ENCODE measurements around the gene TDRD10. TPM values are rescaled to one million over a fixed set of nuclear protein-coding genes. Genes with fewer than 3 reads are reported as not detected.
"Not testable (repeated sequence)": the region's sequence is repeated elsewhere in the genome, so short reads cannot be mapped to it uniquely, and the experiment has no call there.

TDRD10 gene
- total RNA-seq, 4 donors from 2014 or later, result 2.3 to 5.0 (median 4.3) TPM

DNA sequence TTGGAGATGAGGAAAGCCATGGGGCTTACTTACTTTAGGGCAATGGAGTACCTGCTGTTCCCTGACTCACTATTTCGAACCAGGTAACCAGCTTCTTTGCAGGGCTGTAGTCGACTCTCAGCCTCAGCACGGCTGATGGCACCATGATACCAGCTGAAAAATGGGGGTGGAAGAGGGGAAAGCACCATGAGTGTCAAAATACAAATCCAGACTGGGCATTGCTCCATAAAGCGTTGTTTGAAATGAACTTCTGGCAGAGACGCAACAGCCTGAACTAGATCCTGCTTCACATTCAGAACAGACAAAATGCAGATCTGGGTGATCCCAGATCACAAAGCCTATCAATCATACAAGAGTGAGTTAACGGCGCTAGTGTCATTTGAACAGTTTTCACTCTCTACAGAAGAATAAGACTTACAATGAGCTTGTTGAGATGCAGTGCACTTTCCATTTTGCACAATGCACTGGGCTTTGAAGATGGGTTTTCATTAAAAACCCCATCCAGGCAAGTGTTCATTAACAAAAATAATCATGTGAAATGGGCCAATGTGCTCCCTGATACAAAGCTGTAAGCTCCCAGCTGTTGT is 16.0 kb upstream of the TDRD10 start:
- H3K27ac ChIP-seq (replicated peaks in 1 of 4), result peak overlapping the region; percentile 11 to 62 (median 41)
- intact Hi-C loops (cut with DNase I), result no loop called here
- H3K27me3 ChIP-seq, result no peaks in the 10 kb centered on the region
- no peak for DNase-seq (ENCODE audit: extremely low spot score)
- no peaks in the 10 kb centered on the region for H3K9me3 ChIP-seq
- TF ChIP-seq EP300 (IDR thresholded peaks at IDR 0.05) (no peak), POLR2A (IDR thresholded peaks at IDR 0.05; ENCODE audit: low read depth) (no peak), POLR2AphosphoS5 (IDR thresholded peaks at IDR 0.05) (no peak)
- TF ChIP-seq, protein P1, sequence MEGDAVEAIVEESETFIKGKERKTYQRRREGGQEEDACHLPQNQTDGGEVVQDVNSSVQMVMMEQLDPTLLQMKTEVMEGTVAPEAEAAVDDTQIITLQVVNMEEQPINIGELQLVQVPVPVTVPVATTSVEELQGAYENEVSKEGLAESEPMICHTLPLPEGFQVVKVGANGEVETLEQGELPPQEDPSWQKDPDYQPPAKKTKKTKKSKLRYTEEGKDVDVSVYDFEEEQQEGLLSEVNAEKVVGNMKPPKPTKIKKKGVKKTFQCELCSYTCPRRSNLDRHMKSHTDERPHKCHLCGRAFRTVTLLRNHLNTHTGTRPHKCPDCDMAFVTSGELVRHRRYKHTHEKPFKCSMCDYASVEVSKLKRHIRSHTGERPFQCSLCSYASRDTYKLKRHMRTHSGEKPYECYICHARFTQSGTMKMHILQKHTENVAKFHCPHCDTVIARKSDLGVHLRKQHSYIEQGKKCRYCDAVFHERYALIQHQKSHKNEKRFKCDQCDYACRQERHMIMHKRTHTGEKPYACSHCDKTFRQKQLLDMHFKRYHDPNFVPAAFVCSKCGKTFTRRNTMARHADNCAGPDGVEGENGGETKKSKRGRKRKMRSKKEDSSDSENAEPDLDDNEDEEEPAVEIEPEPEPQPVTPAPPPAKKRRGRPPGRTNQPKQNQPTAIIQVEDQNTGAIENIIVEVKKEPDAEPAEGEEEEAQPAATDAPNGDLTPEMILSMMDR (IDR thresholded peaks at IDR 0.05), result no peak
- no peak overlapping the region for H3K4me3 ChIP-seq
- WGBS, result 51% methylated on average over 7 of the region's 7 CpGs
- peaks cover 20 to 31% (median 28%) of the 10 kb centered on the region in 4 donors for H3K4me1 ChIP-seq
- H3K36me3 ChIP-seq, result peaks cover 0 to 39% (median 5%) of the 10 kb centered on the region in 4 donors

DNA sequence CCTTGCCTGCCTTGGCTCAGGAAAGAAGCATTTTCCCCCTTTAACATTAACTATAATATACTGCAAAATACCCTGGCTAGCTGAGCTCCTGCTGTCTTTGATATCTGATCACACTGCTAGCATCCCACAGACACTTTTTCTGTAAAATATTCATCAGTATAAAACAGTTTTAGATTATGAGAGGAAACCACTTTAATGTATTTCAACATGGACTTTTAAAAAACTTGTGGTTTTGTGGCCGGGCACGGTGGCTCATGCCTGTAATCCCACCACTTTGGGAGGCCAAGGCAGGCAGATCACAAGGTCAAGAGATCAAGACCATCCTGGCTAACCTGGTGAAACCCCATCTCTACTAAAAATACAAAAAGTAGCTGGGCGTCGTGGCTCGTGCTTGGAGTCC is 15.3 kb upstream of the TDRD10 start:
- H3K9me3 ChIP-seq; H3K4me3 ChIP-seq; H3K27me3 ChIP-seq; intact Hi-C loops (cut with DNase I); DNase-seq (ENCODE audit: extremely low spot score): not testable (repeated sequence)
- WGBS, result 72% methylated on average over 5 of the region's 5 CpGs
- Histone ChIP-seq H3K36me3 (peaks cover 0 to 39% (median 5%) of the 10 kb centered on the region in 4 donors), H3K4me1 (peaks cover 20 to 38% (median 31%) of the 10 kb centered on the region in 4 donors), H3K27ac (replicated peaks in 1 of 4) (peak overlapping the region in 3 of 4 donors; percentile 11 to 62 (median 58))

DNA sequence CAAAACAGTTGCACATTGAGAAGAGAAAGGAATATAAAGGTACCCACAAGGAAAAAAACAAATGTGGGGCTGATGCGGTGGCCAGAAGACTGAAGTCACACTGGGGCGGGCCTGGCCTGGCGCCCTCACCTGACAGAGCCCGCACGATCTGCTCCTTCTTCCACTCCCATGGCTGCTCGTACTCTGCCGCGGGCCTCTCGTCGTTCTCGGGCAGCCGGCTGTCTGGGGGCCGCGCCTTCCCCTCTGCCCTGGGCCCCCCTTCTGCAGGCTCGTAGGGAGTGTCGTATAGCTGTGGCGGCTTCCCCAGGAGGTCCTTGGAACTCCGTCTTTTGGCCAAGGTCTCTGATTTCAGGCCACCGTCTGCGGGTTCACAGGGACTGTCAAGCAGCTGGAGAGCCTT is 13.1 kb upstream of the TDRD10 start:
- H3K4me1 ChIP-seq, result peaks cover 31 to 46% (median 36%) of the 10 kb centered on the region in 4 donors
- no peak for DNase-seq (ENCODE audit: extremely low spot score)
- H3K27ac ChIP-seq (replicated peaks in 1 of 4), result peak overlapping the region in 1 of 4 donors; percentile 35
- WGBS, result 90% methylated on average over 18 of the region's 20 CpGs
- no peaks in the 10 kb centered on the region for H3K27me3 ChIP-seq
- no peak for TF ChIP-seq POLR2AphosphoS5 (IDR thresholded peaks at IDR 0.05)
- TF ChIP-seq EP300 (IDR thresholded peaks at IDR 0.05), result no peak
- TF ChIP-seq, protein P1 (IDR thresholded peaks at IDR 0.05), result no peak
- TF ChIP-seq POLR2A (IDR thresholded peaks at IDR 0.05; ENCODE audit: low read depth), result no peak
- no peaks in the 10 kb centered on the region for H3K9me3 ChIP-seq
- no peak overlapping the region for H3K4me3 ChIP-seq
- H3K36me3 ChIP-seq, result peaks cover 0 to 42% (median 5%) of the 10 kb centered on the region in 4 donors
- intact Hi-C loops (cut with DNase I), result no loop called here

DNA sequence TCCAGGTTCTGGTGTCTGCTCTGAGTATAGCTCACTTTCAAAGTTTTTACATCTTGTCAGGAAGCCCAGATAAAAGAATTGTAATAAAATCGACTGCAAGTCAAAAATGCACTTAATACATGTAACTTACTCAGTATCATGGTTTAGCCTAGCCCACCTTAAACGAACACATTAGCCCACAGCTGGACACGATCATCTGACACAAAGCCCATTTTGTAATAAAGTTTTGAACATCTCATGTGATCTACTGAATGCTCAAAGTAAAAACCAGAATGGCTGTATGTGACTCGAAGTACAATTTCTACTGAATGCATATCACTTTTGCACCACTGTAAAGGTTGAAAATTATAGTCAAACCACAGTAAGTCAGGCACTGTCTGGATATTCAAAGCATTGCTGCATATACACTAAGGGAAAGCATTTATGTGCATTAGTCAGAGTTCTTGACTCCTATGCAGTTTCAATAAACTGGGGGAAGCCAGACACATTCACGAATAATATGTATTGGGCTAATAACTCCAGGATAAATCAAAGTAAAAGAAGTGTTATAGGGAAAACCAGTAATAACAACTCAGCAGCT is 12.2 kb upstream of the TDRD10 start:
- Histone ChIP-seq H3K27ac (replicated peaks in 1 of 4) (no peak overlapping the region), H3K36me3 (peaks cover 0 to 42% (median 5%) of the 10 kb centered on the region in 4 donors), H3K4me3 (no peak overlapping the region), H3K4me1 (peaks cover 31 to 55% (median 36%) of the 10 kb centered on the region in 4 donors), H3K27me3 (no peaks in the 10 kb centered on the region), H3K9me3 (no peaks in the 10 kb centered on the region)
- no peak for DNase-seq (ENCODE audit: extremely low spot score)
- TF ChIP-seq POLR2AphosphoS5 (IDR thresholded peaks at IDR 0.05), result no peak
- TF ChIP-seq, protein P1 (IDR thresholded peaks at IDR 0.05), result no peak
- TF ChIP-seq EP300 (IDR thresholded peaks at IDR 0.05), result no peak
- TF ChIP-seq POLR2A (IDR thresholded peaks at IDR 0.05; ENCODE audit: low read depth), result no peak
- intact Hi-C loops (cut with DNase I), result loop anchor here (10.0 kb wide), 1 partner anchor 175 kb away; no protein-coding TSS in a partner anchor
- WGBS, result 50% methylated on average over 5 of the region's 5 CpGs

DNA sequence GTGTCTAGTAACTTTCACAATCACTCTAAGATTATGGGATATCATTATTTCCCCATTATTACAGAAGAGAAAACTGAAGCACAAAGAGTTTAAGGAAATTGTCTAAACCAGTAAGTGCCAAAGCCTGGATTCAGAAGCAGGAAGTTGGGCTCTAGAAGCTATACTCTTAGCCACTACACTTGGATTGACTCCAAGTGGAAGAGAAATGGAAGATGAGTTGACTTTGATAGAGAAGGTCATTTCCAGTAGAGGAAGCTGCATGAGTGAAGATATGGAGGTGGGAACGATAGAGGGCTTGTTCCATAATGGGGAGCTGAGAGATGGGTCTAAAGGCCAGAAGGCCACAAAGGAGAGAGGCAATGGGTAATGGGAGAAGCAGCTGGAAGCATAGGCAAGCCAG is 11.7 kb upstream of the TDRD10 start:
- intact Hi-C loops (cut with DNase I), result loop anchor here (10.0 kb wide), 1 partner anchor 174 kb away; no protein-coding TSS in a partner anchor
- H3K27me3 ChIP-seq, result peaks cover 0 to under 1% (median 0%) of the 10 kb centered on the region in 4 donors
- no peak for DNase-seq (ENCODE audit: extremely low spot score)
- WGBS, result 48% methylated on average over 1 of the region's 1 CpG
- H3K9me3 ChIP-seq, result no peaks in the 10 kb centered on the region
- peaks cover 0 to 42% (median 5%) of the 10 kb centered on the region in 4 donors for H3K36me3 ChIP-seq
- TF ChIP-seq POLR2AphosphoS5 (IDR thresholded peaks at IDR 0.05), result no peak
- TF ChIP-seq, protein P1 (IDR thresholded peaks at IDR 0.05), result no peak
- TF ChIP-seq EP300 (IDR thresholded peaks at IDR 0.05), result no peak
- no peak for TF ChIP-seq POLR2A (IDR thresholded peaks at IDR 0.05; ENCODE audit: low read depth)
- no peak overlapping the region for H3K27ac ChIP-seq (replicated peaks in 1 of 4)
- H3K4me1 ChIP-seq, result peaks cover 29 to 58% (median 35%) of the 10 kb centered on the region in 4 donors
- H3K4me3 ChIP-seq, result no peak overlapping the region

Measured in esophagus muscularis mucosa (tissue), 4 donors.